Testis (tissue), 3 donors: Measurements from ENCODE around the gene FYTTD1. TPM values are rescaled to one million over a fixed set of nuclear protein-coding genes. Genes with fewer than 3 reads are reported as not detected.

Experiments
- DNase-seq: peaks from one replicate; pipeline ENCODE4 v3.0.0-alpha.2; 2019
- H3K27ac ChIP-seq, 2 donors: fragments of 200-600 bp; sonication (generic); one replicate each; pipeline ENCODE4 v1.5.1; 2019
- H3K27me3 ChIP-seq: fragments of 200-600 bp; sonication (generic); one replicate; pipeline ENCODE4 v1.5.1; 2019
- H3K36me3 ChIP-seq: fragments of 200-600 bp; sonication (generic); one replicate; pipeline ENCODE4 v1.5.1; 2017; ENCODE audit warnings: low read depth; ENCODE audit errors: missing control alignments
- H3K4me1 ChIP-seq: fragments of 200-600 bp; sonication (generic); one replicate; pipeline ENCODE4 v1.5.1; 2019
- H3K4me3 ChIP-seq, 2 donors: fragments of 200-600 bp; sonication (generic); one replicate each; pipeline ENCODE4 v1.5.1; 2017 to 2019
- H3K9me3 ChIP-seq: fragments of 200-600 bp; sonication (generic); one replicate; pipeline ENCODE4 v1.5.1; 2017
- CTCF ChIP-seq, 3 experiments: fragments of 450-650 bp in 2 of 3; fragments of 200-600 bp in 1 of 3; sonication (generic) in 1 of 3; IDR thresholded peaks; one replicate each; pipeline ENCODE4 v1.5.1; 2016 to 2019; ENCODE audit warnings: antibody characterized with exemption in 3 of 3, mild to moderate bottlenecking in 2 of 3, moderate library complexity in 1 of 3
- POLR2A ChIP-seq: fragments of 450-650 bp; IDR thresholded peaks from one replicate; pipeline ENCODE4 v1.6.1; 2017; ENCODE audit warnings: antibody characterized with exemption, mild to moderate bottlenecking, moderate library complexity
- WGBS, 2 donors: methylation state at CpG; one replicate each; pipeline ENCODE4 v1.1.5; 2018; 5-methylcytosine and 5-hydroxymethylcytosine counted together
- intact Hi-C: fragments of 100-400 bp; cut with DNase I; formaldehyde crosslinking; loops from one replicate; pipeline ENCODE4 v1.15.1; 2023; ENCODE audit warnings: low total_unique reads
- polyA plus RNA-seq: library from polyadenylated mRNA; stranded (reverse); fragments of 350-450 nt; fragmentation: Illumina TruSeq; extraction: RNeasy Lipid Tissue Mini Kit (QIAGEN cat#74804); gene quantifications from one replicate; pipeline ENCODE4 v1.2.3, GENCODE V29; 2014; ENCODE audit warnings: low read depth, low replicate concordance; ENCODE audit not compliant: insufficient read depth
- total RNA-seq, 2 donors: library from RNA; depleted of rRNA; stranded (reverse); fragments of >200 nt; gene quantifications; one replicate each; pipeline ENCODE4 v1.2.3, GENCODE V29; 2016

The FYTTD1 gene
- total and polyA plus RNA-seq, 3 donors from 2014 or later = 79.5 to 83.6 (median 80.5) TPM

DNA sequence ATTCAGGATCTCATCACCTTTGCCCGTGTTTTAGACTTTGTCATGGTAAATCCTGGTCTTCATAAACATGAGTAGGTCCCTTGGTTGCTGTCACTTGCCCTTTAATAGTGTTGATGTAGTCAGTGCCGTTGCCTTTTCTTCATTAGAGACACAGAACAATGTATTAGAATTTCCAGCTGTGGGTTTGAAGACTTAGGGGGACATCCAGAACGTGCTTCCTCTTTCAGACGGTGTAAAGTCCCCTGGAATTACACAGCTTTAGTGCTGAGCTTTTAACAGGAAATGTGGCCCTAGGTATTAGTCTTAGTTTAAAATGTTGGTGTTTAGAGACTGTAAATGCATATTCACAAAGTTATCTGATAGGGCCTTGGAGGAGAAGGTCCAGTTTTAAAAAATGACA lies 32.5 kb downstream of the FYTTD1 start:
- no peaks in the 10 kb centered on the region for H3K36me3 ChIP-seq
- H3K4me1 ChIP-seq = no peaks in the 10 kb centered on the region
- H3K4me3 ChIP-seq = no peak overlapping the region
- 85 to 87% methylated on average over 4 of the region's 4 CpGs for WGBS, 2 donors
- intact Hi-C loops = no loop called here
- DNase-seq = no peak
- H3K27me3 ChIP-seq = no peaks in the 10 kb centered on the region
- no peaks in the 10 kb centered on the region for H3K9me3 ChIP-seq
- TF ChIP-seq POLR2A (no peak), CTCF (IDR thresholded peaks at IDR 0.05) (no peak)
- H3K27ac ChIP-seq = no peak overlapping the region

DNA sequence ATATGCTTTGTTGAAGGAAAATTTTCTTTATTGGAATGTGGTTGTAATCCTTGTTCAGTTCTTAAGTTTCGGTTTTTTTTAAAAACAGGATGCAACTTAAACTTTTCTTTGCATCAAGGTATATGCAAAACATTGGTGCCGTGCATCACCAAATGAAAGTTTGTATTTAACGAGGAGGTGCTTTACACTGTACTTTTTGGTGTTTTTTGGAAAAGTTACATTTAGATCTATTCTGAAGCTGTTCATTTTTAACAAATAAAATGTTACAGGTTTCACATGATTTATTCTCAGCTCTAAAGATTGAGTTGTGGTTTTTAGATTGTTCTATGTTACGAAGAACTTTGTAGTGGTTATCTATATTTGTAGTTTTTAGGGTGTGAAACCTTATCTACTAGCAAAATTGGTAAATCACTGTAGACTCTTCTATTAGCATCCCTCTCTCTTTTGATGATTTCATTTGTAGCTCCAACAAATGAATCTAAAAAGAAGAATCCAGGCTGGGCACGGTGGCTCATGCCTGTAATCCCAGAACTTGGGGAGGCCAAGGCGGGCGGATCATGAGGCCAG lies 34.4 kb downstream of the FYTTD1 start:
- intact Hi-C loops = no loop called here
- 87 to 89% methylated on average over 7 of the region's 7 CpGs for WGBS, 2 donors
- Histone ChIP-seq H3K27ac (no peak overlapping the region), H3K36me3 (no peaks in the 10 kb centered on the region), H3K4me1 (no peaks in the 10 kb centered on the region), H3K27me3 (no peaks in the 10 kb centered on the region), H3K9me3 (no peaks in the 10 kb centered on the region), H3K4me3 (no peak overlapping the region)
- TF ChIP-seq POLR2A (no peak), CTCF (IDR thresholded peaks at IDR 0.05) (no peak)
- DNase-seq = no peak

GRCh38 chr3:197787412-197787811 lies 37.7 kb downstream of the FYTTD1 start:
- Histone ChIP-seq H3K27ac (no peak overlapping the region), H3K27me3 (no peaks in the 10 kb centered on the region), H3K4me3 (no peak overlapping the region), H3K36me3 (no peaks in the 10 kb centered on the region), H3K4me1 (no peaks in the 10 kb centered on the region), H3K9me3 (no peaks in the 10 kb centered on the region)
- intact Hi-C loops = no loop called here
- no peak for DNase-seq
- 45 to 75% methylated on average over 1 of the region's 1 CpG for WGBS, 2 donors
- no peak for TF ChIP-seq POLR2A
- TF ChIP-seq CTCF (IDR thresholded peaks at IDR 0.05) = no peak

DNA sequence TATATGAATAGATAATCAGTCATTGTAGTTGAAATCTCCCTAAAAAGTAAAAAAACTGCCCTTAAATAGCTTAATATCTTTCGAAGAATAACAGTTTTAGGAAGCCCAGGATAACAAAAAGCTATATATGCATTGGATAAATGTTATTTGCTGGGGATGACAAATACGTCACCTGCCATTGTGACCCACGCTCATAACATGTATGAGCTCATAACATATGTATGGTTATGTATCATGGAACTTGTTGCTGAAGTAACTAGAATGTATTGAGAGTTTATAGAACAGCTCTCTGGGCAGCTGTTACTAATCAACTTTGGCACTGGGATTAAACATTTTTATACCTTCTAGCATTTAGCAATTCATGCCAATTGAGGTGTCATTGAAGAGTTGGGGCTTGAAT lies 39.6 kb downstream of the FYTTD1 start:
- no peaks in the 10 kb centered on the region for H3K27me3 ChIP-seq
- WGBS, 2 donors = 90 to 92% methylated on average over 3 of the region's 3 CpGs
- no peak overlapping the region for H3K4me3 ChIP-seq
- no peaks in the 10 kb centered on the region for H3K4me1 ChIP-seq
- no peaks in the 10 kb centered on the region for H3K9me3 ChIP-seq
- H3K36me3 ChIP-seq = no peaks in the 10 kb centered on the region
- H3K27ac ChIP-seq = no peak overlapping the region
- no peak for DNase-seq
- intact Hi-C loops = no loop called here
- TF ChIP-seq CTCF (IDR thresholded peaks at IDR 0.05) (no peak), POLR2A (no peak)

DNA sequence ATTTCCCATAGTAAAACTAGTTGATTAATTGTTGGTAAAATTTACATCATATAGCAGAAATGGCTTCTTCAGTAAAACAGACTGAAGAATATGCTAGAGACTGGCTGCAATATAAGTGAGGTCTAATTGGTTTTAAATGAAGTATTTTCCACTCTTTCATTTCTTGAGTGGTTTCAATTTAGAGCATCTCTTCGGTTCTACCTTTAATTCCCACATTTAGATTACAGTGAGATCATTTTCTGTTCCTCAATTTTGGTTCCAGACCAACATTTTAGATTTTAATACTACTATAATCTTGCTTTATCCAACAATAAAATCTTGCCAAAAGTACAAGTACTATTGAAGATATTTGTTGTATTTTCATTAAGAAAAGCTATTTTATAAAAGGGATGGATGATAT lies 40.4 kb downstream of the FYTTD1 start:
- intact Hi-C loops = no loop called here
- Histone ChIP-seq H3K4me3 (no peak overlapping the region), H3K9me3 (no peaks in the 10 kb centered on the region), H3K4me1 (no peaks in the 10 kb centered on the region), H3K27ac (no peak overlapping the region), H3K27me3 (no peaks in the 10 kb centered on the region), H3K36me3 (no peaks in the 10 kb centered on the region)
- DNase-seq = no peak
- WGBS, 2 donors = 33 to 40% methylated on average over 1 of the region's 1 CpG
- no peak for TF ChIP-seq POLR2A
- TF ChIP-seq CTCF (IDR thresholded peaks at IDR 0.05) = no peak
